Ishikawa (cell line): ENCODE measurements around the gene MATN3.

ENCODE experiments used
- CREB1 ChIP-seq: IDR thresholded peaks from 2 replicates; pipeline ENCODE4 v1.6.1; 2012; ENCODE audit warnings: low read depth
- EP300 ChIP-seq: IDR thresholded peaks from 2 replicates; pipeline ENCODE4 v1.6.1; 2012; ENCODE audit warnings: borderline replicate concordance
- TCF12 ChIP-seq: IDR thresholded peaks from 2 replicates; pipeline ENCODE4 v1.6.1; 2012; ENCODE audit warnings: low read depth
- TF ChIP-seq, protein P1 (sequence below): IDR thresholded peaks from 2 replicates; pipeline ENCODE4 v1.6.1; 2012; ENCODE audit warnings: low read depth, mild to moderate bottlenecking

DNA sequence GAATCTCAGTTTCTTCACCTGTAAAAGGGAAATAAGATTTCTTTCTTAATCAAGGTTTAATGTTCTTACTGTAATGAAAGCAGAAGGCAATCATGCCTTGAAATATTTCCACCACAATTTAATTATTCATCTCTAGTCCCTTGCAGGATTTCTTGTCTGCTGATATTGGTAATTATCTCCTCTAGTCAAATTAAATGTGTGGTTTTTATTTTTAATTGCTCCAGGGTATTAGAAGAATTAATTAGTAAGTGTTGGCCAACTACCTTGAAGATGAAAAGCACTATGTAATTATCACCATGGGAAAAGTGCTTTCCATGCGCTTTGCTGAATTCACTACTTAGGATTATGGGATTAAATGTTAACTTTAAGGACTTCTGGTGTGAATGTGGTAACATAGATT lies 47.6 kb upstream of the MATN3 start:
- TF ChIP-seq, protein P1, sequence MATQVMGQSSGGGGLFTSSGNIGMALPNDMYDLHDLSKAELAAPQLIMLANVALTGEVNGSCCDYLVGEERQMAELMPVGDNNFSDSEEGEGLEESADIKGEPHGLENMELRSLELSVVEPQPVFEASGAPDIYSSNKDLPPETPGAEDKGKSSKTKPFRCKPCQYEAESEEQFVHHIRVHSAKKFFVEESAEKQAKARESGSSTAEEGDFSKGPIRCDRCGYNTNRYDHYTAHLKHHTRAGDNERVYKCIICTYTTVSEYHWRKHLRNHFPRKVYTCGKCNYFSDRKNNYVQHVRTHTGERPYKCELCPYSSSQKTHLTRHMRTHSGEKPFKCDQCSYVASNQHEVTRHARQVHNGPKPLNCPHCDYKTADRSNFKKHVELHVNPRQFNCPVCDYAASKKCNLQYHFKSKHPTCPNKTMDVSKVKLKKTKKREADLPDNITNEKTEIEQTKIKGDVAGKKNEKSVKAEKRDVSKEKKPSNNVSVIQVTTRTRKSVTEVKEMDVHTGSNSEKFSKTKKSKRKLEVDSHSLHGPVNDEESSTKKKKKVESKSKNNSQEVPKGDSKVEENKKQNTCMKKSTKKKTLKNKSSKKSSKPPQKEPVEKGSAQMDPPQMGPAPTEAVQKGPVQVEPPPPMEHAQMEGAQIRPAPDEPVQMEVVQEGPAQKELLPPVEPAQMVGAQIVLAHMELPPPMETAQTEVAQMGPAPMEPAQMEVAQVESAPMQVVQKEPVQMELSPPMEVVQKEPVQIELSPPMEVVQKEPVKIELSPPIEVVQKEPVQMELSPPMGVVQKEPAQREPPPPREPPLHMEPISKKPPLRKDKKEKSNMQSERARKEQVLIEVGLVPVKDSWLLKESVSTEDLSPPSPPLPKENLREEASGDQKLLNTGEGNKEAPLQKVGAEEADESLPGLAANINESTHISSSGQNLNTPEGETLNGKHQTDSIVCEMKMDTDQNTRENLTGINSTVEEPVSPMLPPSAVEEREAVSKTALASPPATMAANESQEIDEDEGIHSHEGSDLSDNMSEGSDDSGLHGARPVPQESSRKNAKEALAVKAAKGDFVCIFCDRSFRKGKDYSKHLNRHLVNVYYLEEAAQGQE, result no peak
- no peak for TF ChIP-seq EP300
- TF ChIP-seq TCF12, result no peak
- no peak for TF ChIP-seq CREB1
